ENCODE measurements around the gene PASK. TPM values are rescaled to one million over a fixed set of nuclear protein-coding genes. Genes with fewer than 3 reads are reported as not detected.

PASK gene
- total and polyA plus RNA-seq, 2 experiments from 2014 or later = 0.56 to 2.1 TPM

DNA sequence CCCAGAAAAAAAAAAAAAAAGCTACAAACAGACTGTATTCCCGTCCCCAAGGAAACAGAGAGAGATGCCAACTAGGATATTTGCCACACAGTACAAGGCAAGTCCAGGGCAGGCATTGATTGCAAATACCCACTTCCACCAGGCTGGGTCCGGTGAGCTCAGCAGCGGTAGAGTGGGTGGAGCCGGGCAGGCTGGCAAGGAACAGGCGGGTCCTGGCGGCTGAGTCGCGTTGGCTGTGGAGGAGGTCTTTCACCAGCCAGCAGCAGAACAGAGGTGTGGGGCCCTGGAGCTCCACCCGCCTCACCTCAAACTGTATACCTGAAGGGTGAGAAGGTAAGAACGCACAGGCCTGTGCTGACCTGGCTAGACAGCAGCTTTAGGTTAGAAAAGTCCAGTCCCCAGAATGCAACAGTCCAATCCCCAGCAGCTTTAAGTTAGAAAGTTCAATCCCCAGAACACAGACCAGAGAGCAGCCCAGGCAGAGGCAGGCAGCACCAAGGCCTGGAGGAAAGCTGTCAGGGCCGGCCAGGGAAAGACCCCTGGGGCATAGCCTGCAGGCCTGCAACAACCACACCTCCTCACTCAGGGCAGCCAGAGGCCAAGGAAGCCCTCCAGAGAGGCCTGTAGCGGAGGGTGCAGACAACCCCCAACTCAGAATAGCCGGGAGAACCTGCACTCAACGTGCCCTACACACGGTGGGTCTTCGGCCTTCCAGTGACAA is 25.3 kb downstream of the PASK start:
- Histone ChIP-seq H3K9me2 (ENCODE audit: insufficient read depth) (no peaks in the 10 kb centered on the region), H3K27me3 (replicated peaks; ENCODE audit: insufficient read depth) (no peaks in the 10 kb centered on the region), H2AFZ (no peak overlapping the region), H3F3A (ENCODE audit: insufficient read depth) (peaks cover 5% of the 10 kb centered on the region; the same call in 1 of the 2 replicates), H3K36me3 (ENCODE audit: low read depth) (no peaks in the 10 kb centered on the region), H3K27ac (no peak overlapping the region), H3K4me3 (no peak overlapping the region), H3K79me2 (ENCODE audit: insufficient read depth) (no peaks in the 10 kb centered on the region), H3K4me1 (ENCODE audit: insufficient read depth) (no peaks in the 10 kb centered on the region), H4K20me1 (ENCODE audit: insufficient read depth) (no peaks in the 10 kb centered on the region), H3K9ac (no peak overlapping the region), H3K4me2 (ENCODE audit: unreplicated experiment) (no peak overlapping the region), H3K9me3 (ENCODE audit: low read depth) (no peaks in the 10 kb centered on the region)
- WGBS, 2 experiments (ENCODE audit: low coverage in 1 of 2, low lambda C conversion rate in 2 of 2, missing lambda C conversion rate in 2 of 2) = 85% methylated on average over 16 of the region's 16 CpGs
- DNase-seq = peak; percentile 18
- TF ChIP-seq EZH2phosphoT487 (IDR thresholded peaks at IDR 0.05; ENCODE audit: insufficient read depth, low read depth) (no peak), EZH2 (IDR thresholded peaks at IDR 0.05; ENCODE audit: insufficient read depth, poor library complexity, severe bottlenecking) (no peak)
- in situ Hi-C loops (cut with MboI) = no loop called here

DNA sequence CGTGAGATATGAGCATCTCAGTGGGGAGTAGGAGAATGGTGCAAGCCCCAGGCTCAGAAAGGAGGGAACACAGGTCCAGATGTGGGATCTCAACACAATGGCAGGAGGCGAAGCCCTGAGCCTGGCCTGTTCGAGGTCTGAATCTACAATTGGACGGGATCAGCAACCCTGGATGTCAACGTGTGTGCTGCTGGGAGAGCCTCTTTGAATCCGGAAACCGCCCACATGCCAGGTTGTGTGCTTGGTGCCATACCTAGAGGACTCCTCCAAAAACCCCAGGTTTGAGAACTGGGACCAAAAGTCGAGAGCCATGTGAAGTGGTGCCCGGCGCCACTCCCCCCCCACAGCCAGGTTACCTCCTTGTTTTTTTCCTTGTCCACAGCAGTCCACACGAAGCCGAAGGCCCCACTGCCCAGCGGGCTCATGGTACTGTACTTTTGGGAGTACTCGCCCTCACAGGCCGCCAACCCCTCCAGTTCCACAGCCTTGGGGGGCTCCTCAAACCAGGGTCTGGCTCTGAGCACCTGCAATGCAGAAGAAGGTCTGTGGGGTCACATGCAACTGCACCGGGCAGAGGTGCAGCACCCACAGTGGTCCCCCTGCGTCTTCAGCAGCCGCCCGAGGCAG is 26.8 kb downstream of the PASK start:
- H3K9me2 ChIP-seq (ENCODE audit: insufficient read depth) = no peaks in the 10 kb centered on the region
- peaks cover 5% of the 10 kb centered on the region; the same call in 1 of the 2 replicates for H3F3A ChIP-seq (ENCODE audit: insufficient read depth)
- no peaks in the 10 kb centered on the region for H3K4me1 ChIP-seq (ENCODE audit: insufficient read depth)
- H3K4me2 ChIP-seq (ENCODE audit: unreplicated experiment) = no peak overlapping the region
- H3K9me3 ChIP-seq (ENCODE audit: low read depth) = no peaks in the 10 kb centered on the region
- no peaks in the 10 kb centered on the region for H4K20me1 ChIP-seq (ENCODE audit: insufficient read depth)
- in situ Hi-C loops (cut with MboI) = no loop called here
- H2AFZ ChIP-seq = no peak overlapping the region
- H3K4me3 ChIP-seq = no peak overlapping the region
- no peak for TF ChIP-seq EZH2 (IDR thresholded peaks at IDR 0.05; ENCODE audit: insufficient read depth, poor library complexity, severe bottlenecking)
- no peak for TF ChIP-seq EZH2phosphoT487 (IDR thresholded peaks at IDR 0.05; ENCODE audit: insufficient read depth, low read depth)
- H3K9ac ChIP-seq = no peak overlapping the region
- WGBS, 2 experiments (ENCODE audit: low coverage in 1 of 2, low lambda C conversion rate in 2 of 2, missing lambda C conversion rate in 2 of 2) = 91 to 92% methylated on average over 19 of the region's 19 CpGs
- no peaks in the 10 kb centered on the region for H3K79me2 ChIP-seq (ENCODE audit: insufficient read depth)
- H3K36me3 ChIP-seq (ENCODE audit: low read depth) = no peaks in the 10 kb centered on the region
- no peaks in the 10 kb centered on the region for H3K27me3 ChIP-seq (replicated peaks; ENCODE audit: insufficient read depth)
- H3K27ac ChIP-seq = no peak overlapping the region
- DNase-seq = no peak

DNA sequence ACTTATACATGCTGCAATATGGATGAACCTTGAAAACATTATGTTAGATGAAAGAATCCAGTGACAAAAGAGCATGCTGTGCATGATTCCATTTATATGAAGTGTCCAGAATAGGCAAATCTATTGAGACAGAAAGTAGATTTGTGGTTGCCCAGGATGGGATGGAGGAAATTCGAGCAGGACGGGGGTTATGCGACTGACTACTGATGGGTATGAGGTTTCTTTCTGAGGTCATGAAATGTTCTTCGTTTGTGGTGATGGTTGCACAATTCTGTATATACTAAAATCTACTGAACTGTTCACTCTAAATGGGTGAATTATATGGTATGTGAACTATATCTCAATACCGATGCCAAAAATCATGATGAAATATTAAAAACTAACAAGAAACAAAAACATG is 28.3 kb downstream of the PASK start:
- Histone ChIP-seq H3F3A (ENCODE audit: insufficient read depth) (peaks cover 5% of the 10 kb centered on the region; the same call in 1 of the 2 replicates), H4K20me1 (ENCODE audit: insufficient read depth) (no peaks in the 10 kb centered on the region), H3K9me3 (ENCODE audit: low read depth) (no peaks in the 10 kb centered on the region), H3K9me2 (ENCODE audit: insufficient read depth) (no peaks in the 10 kb centered on the region), H3K4me2 (ENCODE audit: unreplicated experiment) (no peak overlapping the region), H2AFZ (no peak overlapping the region), H3K9ac (no peak overlapping the region), H3K36me3 (ENCODE audit: low read depth) (no peaks in the 10 kb centered on the region), H3K27ac (no peak overlapping the region), H3K27me3 (replicated peaks; ENCODE audit: insufficient read depth) (no peaks in the 10 kb centered on the region), H3K79me2 (ENCODE audit: insufficient read depth) (no peaks in the 10 kb centered on the region), H3K4me3 (no peak overlapping the region), H3K4me1 (ENCODE audit: insufficient read depth) (no peaks in the 10 kb centered on the region)
- DNase-seq = no peak
- TF ChIP-seq EZH2 (IDR thresholded peaks at IDR 0.05; ENCODE audit: insufficient read depth, poor library complexity, severe bottlenecking) = no peak
- no peak for TF ChIP-seq EZH2phosphoT487 (IDR thresholded peaks at IDR 0.05; ENCODE audit: insufficient read depth, low read depth)
- in situ Hi-C loops (cut with MboI) = no loop called here
- WGBS, 2 experiments (ENCODE audit: low coverage in 1 of 2, low lambda C conversion rate in 2 of 2, missing lambda C conversion rate in 2 of 2) = 88 to 91% methylated on average over 5 of the region's 5 CpGs

DNA sequence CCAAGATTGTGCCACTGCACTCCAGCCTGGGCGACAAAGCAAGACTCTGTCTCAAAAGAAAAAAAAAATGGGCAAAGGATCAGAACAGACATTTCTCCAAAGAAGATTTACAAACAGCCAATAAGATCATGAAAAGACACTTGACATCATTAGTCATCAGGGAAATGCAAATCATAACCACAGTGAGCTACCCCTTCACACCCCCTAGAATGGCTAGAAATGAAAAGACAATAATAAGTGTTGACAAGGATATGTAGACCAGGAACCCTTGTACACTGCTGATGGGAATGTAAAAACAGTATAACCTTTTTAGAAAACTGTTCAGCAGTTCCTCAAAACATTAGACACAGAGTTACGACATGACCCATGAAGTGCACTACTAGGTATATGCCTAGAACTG is 28.8 kb downstream of the PASK start:
- WGBS, 2 experiments (ENCODE audit: low coverage in 1 of 2, low lambda C conversion rate in 2 of 2, missing lambda C conversion rate in 2 of 2) = 95 to 97% methylated on average over 2 of the region's 2 CpGs
- H3K9ac ChIP-seq = no peak overlapping the region
- no peak overlapping the region for H3K4me2 ChIP-seq (ENCODE audit: unreplicated experiment)
- peaks cover 5% of the 10 kb centered on the region; the same call in 1 of the 2 replicates for H3F3A ChIP-seq (ENCODE audit: insufficient read depth)
- TF ChIP-seq EZH2phosphoT487 (IDR thresholded peaks at IDR 0.05; ENCODE audit: insufficient read depth, low read depth) = no peak
- no peak for TF ChIP-seq EZH2 (IDR thresholded peaks at IDR 0.05; ENCODE audit: insufficient read depth, poor library complexity, severe bottlenecking)
- no peaks in the 10 kb centered on the region for H3K9me2 ChIP-seq (ENCODE audit: insufficient read depth)
- in situ Hi-C loops (cut with MboI) = no loop called here
- no peak overlapping the region for H3K27ac ChIP-seq
- no peak for DNase-seq
- no peaks in the 10 kb centered on the region for H3K27me3 ChIP-seq (replicated peaks; ENCODE audit: insufficient read depth)
- no peaks in the 10 kb centered on the region for H3K79me2 ChIP-seq (ENCODE audit: insufficient read depth)
- no peak overlapping the region for H3K4me3 ChIP-seq
- H3K36me3 ChIP-seq (ENCODE audit: low read depth) = no peaks in the 10 kb centered on the region
- no peaks in the 10 kb centered on the region for H3K4me1 ChIP-seq (ENCODE audit: insufficient read depth)
- H4K20me1 ChIP-seq (ENCODE audit: insufficient read depth) = no peaks in the 10 kb centered on the region
- no peaks in the 10 kb centered on the region for H3K9me3 ChIP-seq (ENCODE audit: low read depth)
- no peak overlapping the region for H2AFZ ChIP-seq
